Muscle of arm (tissue), 12 donors: Measurements from ENCODE around the gene YJU2. TPM values are rescaled to one million over a fixed set of nuclear protein-coding genes. Genes with fewer than 3 reads are reported as not detected.
"Not testable (repeated sequence)": the region's sequence is repeated elsewhere in the genome, so short reads cannot be mapped to it uniquely, and the experiment has no call there.

ENCODE experiments used
- DNase-seq: peaks from one replicate; pipeline ENCODE4 v3.0.0-alpha.2; 2013
- polyA plus RNA-seq, 12 donors: library from polyadenylated mRNA; unstranded; fragments of 120-200 nt; gene quantifications; one replicate each; pipeline ENCODE4 v1.2.1, GENCODE V29; 2013; ENCODE audit not compliant: insufficient read length in 12 of 12

YJU2 gene
- polyA plus RNA-seq, 12 donors: 10.8 to 19.0 (median 11.9) TPM; not detected in 1

DNA sequence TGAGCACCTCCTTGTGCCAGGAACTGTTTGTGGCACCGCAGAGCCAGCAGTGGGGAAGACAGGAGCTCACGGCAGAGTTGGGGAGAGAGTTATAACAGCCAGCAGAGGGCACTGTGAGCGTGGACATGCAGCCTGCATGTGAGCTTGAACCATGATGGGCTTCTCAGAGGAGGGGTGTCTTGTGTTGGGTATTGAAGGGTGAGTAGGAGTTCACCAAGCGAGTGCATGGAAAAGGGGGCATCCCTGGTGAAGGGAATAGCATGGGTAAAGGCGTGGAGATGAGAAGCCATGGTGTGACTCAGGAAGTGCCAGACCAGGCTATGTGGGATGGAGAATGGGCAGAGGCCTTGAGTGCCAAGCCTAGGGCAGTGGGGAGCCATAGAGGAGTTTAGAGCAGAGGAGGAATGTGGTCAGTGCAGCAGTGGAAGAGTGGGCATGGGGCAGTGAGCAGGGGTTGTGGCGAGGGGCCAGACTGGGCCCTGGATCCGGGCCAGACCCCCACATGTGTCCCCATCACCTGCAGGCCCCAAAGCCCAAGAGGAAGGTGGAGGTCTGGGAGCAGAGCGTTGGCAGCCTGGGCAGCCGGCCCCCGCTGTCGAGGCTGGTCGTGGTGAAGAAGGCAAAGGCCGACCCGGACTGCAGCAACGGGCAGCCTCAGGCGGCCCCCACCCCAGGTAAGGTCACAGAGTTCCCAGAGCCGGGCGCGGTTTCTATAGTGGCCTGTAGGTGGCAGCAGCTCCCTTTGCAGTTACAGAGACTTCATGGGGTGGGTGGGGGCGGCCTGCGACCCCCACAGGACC is 20.4 kb downstream of the YJU2 start:
- no peak for DNase-seq

GRCh38 chr19:4267901-4268815 is 21.3 kb downstream of the YJU2 start:
- DNase-seq: no peak

DNA sequence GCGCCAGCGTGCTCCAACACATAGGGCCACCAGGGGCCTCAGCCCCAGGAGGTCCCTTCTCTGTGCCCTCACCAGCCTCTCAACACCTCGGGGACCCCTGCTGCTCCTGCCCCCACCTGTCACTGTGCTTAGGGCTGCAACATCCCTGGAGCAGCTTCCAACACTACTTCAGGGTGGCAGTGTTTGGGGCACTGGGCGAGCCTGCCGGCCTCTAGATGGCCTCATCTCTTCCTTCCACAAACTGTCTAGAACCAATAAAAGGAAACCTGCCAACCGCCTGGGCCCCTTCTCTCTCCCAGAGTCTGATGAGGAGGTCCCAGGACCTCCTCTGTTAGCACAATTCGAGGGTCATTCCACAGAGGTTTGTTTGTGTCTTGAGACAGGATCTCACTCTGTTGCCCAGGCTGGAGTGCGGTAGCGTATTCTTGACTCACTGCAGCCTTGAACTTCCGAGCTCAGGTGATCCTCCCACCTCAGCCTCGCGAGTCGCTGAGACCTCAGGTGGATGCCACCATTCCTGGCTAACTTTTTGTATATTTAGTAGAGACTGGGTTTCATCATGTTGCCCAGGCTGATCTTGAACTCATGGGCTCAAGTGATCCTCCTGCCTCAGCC is 22.0 kb downstream of the YJU2 start:
- DNase-seq: no peak

DNA sequence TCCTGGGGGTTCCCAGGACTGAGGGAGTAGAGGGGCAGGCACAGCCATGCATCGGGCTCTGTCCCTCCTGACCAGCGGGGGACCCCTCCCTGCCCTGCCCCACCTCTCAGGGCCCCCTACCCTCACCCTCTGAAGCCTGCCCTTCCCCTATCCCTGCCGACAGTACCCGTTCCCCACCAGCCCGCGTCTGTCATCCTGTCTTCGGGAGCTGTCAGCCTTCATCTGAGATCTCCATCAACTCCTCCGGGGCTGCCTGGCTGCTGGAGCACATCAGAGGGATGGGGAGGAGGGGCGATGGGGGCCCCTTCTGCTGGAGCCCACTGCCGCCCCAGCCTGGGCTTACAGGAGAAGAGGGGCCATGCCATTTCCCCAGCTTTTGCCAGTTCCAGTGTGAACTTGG is 26.0 kb downstream of the YJU2 start:
- no peak for DNase-seq

DNA sequence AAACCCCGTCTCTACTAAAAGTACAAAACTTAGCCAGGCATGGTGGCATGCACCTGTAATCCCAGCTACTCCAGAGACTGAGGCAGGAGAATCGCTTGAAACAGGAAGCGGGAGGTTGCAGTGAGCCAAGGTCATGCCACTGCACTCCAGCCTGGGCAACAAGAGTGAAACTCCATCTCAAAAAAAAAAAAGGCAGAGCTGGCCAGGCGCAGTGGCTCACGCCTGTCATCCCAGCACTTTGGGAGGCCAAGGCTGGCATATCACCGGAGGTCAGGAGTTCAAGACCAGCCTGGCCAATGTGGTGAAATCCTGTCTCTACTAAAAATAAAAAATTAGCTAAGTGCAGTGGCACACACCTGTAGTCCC is 27.4 kb downstream of the YJU2 start:
- DNase-seq: not testable (repeated sequence)

DNA sequence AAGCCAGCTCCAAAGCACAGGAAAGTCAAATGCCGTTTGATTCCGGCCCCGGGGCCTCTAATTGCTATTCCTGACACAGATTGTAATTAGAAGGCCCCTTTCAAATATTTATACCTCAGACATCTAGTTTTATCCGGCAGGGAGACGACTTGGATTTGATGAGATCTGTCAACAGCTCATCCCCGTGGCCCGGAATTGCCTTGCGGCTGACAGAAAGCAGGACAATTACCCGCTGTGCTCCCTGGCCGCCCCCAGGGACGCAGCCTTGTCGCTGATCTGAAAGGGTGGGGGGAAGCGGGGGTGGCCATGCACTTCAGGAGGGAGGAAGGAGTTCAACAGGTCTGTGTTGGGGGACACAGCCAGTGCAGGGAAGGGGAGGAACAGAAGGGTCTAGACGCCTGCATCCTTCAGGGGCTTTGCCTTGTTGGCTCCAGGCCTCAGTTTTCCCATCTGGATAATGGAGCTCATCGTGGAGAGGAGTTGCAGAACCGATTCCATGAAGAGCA is 30.4 kb downstream of the YJU2 start:
- no peak for DNase-seq

GRCh38 chr19:4278010-4278409 is 31.1 kb downstream of the YJU2 start:
- no peak for DNase-seq

DNA sequence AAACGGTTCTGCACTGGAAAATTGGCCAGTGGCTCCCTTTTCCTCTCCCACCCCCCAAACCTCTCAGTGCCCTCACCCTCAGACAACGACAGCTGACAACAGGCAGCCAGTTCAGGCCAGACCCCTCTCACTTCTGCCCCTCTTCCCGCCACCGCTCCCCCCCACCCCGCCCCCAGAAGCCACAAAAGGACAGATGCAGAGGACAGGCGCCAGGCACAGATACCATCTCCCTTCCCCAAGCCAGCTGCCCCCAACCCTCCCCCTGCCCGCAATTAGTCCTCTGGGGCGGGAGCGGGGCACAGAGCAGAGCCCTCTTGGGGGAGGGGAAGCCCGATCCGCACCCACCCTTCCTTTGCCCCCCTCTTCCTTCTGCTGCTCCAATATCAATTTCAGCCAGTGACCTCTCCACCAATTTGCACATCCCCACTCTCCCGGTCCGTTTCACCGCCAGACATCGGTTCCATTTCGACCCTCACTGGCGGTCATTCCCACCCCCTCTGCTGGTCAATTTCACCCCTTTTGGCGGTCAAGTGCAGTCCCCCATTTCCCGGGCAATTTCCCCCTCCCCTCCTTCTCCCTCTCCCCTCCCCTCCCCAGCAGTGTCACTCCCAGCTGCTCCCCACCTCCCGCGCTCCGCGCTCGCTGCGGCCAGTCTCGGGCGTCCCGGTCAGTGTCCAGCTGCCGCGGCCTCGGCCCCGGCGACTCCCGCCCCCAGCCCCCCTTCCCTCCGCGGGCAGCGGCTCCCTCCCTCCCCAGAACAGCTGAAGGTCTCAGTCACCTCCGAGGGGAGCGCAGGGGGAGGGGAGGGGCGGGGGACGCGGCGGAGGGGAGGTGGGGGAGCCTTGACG is 31.8 kb downstream of the YJU2 start, which contains the start of gene SHD:
SHD (plus strand) TSS at position 848 of the 848 bp plus-strand sequence. CDS start 798 bp downstream, outside the sequence.
- DNase-seq: peak; percentile 43

DNA sequence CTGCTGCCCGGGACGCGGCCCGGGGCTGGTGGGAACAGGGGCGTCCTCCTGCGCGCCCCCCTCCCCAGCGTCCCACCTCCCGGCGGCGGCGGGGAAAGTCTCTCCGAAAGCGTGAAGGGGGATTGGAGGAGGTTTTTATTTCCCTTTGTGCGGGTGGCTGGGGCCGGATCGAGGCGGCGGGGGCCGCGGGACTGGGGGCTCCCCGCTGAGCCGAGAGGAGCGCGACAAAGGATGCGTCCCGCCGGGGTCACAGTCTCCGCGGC is 32.3 kb downstream of the YJU2 start:
- DNase-seq: no peak

DNA sequence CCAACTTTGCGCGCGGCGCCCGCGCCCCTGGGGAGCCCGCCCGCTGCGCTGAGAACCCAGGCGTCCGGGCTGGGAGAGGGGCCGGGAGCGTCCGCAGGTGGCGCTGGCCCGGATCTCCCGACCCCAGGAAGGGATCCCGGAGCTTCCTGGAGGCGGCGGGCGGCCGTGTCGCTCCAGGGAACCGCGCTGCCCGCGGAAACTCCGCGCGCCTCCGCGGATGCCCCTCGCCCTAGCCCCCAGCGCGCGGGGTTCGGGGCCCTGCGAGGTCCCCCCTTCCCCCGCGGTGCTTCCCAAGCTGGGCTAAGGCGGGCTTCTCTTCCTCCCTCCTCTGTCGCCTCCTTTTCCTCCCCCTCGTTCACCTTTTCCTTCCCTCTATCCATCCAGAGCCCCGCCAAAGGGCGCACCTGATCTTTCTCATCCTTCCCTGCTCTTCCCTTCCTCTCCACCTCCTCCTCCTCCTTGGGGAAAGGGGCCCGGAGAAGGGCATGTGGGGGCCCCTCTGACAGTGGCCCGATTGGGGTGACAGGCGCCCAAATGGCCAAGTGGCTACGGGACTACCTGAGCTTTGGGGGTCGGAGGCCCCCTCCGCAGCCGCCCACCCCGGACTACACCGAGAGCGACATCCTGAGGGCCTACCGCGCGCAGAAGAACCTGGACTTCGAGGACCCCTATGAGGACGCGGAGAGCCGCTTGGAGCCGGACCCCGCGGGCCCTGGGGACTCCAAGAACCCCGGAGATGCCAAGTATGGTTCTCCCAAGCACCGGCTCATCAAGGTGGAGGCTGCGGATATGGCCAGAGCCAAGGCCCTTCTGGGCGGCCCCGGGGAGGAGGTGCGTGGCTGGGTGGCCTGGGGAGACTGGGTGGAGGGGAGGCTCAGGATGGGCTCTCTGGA is 32.9 kb downstream of the YJU2 start:
- DNase-seq: no peak

- DNase-seq: no peak
Measured at GRCh38 chr19:4284176-4284958, 37.5 kb downstream of the YJU2 start.

GRCh38 chr19:4284974-4285373 is 38.1 kb downstream of the YJU2 start:
- no peak for DNase-seq

- DNase-seq: not testable (repeated sequence)
Measured at GRCh38 chr19:4286141-4286540, 39.3 kb downstream of the YJU2 start.

GRCh38 chr19:4288091-4288777 is 41.4 kb downstream of the YJU2 start:
- DNase-seq: no peak

DNA sequence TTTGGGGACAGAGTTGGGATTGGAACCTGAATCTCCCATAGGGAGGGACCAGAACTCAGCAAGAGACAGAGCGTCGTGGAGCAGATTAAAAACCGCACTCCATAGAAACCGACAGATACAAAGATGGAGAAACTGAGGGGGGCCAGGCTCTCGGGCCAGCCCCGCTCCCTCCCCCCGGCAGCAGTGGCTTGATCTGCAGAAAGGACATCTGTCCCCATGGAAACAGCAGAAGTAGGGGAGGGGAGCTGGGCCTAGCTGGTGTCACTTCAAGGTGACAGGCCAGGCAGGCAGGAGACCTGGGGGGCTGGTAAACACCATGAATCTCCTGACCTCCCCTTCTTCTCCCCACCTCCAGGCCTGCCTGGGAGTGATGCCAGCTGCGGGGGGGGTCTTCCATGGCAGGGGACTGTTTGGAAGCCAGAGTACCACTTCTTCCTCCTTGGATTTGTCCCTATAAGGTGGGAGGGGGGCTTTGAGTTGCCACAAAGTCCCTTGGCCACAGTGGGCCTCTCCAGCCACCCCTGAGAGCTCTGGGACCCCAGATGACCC is 44.4 kb downstream of the YJU2 start:
- no peak for DNase-seq

- no peak for DNase-seq
Measured at GRCh38 chr19:4292515-4292914, 45.6 kb downstream of the YJU2 start.

- no peak for DNase-seq
Measured at GRCh38 chr19:4294389-4294788, 47.5 kb downstream of the YJU2 start.

- peak; percentile 28 for DNase-seq
Measured at GRCh38 chr19:4295972-4296771, 49.3 kb downstream of the YJU2 start.
